ENCODE measurements around the gene SRRM4. TPM values are rescaled to one million over a fixed set of nuclear protein-coding genes. Genes with fewer than 3 reads are reported as not detected.
A peak's percentile ranks its signal among the peaks of the same experiment; 100 is the strongest.

The SRRM4 gene
- total and polyA plus RNA-seq, 2 experiments from 2014 or later: 0.53 to 0.63 TPM

DNA sequence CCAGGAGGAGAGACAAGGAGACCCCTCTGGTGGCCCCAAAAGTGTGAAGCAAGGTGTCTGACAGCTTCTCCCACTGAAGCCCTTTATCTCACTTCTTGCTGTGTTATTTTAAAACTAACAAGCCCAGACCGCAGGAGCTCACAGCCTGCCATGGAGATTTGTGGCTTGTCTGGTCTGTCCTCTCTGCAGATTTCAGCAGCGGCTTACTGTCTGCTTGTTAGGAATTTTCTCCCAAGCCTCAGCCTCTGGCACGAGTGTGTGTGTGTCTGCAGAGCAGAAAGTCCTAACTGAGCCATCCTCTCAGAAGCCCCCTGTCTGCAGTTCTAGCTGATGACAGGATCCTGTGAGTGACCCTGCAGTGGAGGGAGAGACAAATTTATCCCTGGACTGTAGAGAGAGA is 109.5 kb downstream of the SRRM4 start:
- no peaks in the 10 kb centered on the region for H3K27me3 ChIP-seq (ENCODE audit: insufficient read depth)
- H3K27ac Mint-ChIP-seq: no peak overlapping the region
- H4K20me1 ChIP-seq (replicated peaks; ENCODE audit: insufficient read depth): no peaks in the 10 kb centered on the region
- no peak overlapping the region for H3K27ac ChIP-seq (ENCODE audit: low read depth)
- H3K4me1 Mint-ChIP-seq: peaks cover 46% of the 10 kb centered on the region
- H3K4me3 ChIP-seq: no peak overlapping the region
- peaks cover 8% of the 10 kb centered on the region; the same call in 1 of the 2 replicates for H3K9me2 ChIP-seq (ENCODE audit: insufficient read depth)
- H3K27me3 Mint-ChIP-seq (ENCODE audit: insufficient read depth, low read depth, poor library complexity): peaks cover 13% of the 10 kb centered on the region
- H3K79me2 ChIP-seq (replicated peaks; ENCODE audit: insufficient read depth): no peaks in the 10 kb centered on the region
- 0 out of 2 replicates have a peak overlapping the region, but pooled peaks have one; percentile 6 for H3K4me2 ChIP-seq
- H3K9me3 Mint-ChIP-seq: no peaks in the 10 kb centered on the region
- ATAC-seq (no peak), DNase-seq (ENCODE audit: low spot score) (no peak)
- H2AFZ ChIP-seq: 0 out of 2 replicates have a peak overlapping the region, but pooled peaks have one; percentile 26
- peaks cover 31% of the 10 kb centered on the region for H3K4me1 ChIP-seq (ENCODE audit: insufficient read depth)
- H3K36me3 Mint-ChIP-seq (ENCODE audit: low read depth): no peaks in the 10 kb centered on the region; the same call in 2 of the 3 replicates
- no peak overlapping the region for H3K4me3 Mint-ChIP-seq
- 0 out of 2 replicates have a peak, but pooled peaks cover 8% of the 10 kb centered on the region for H3F3A ChIP-seq (replicated peaks; ENCODE audit: low read depth)
- H3K36me3 ChIP-seq (ENCODE audit: insufficient read depth): no peaks in the 10 kb centered on the region
- TF ChIP-seq EZH2phosphoT487 (IDR thresholded peaks at IDR 0.05; ENCODE audit: unreplicated experiment) (no peak), POLR2AphosphoS5 (IDR thresholded peaks at IDR 0.05; ENCODE audit: low read depth) (no peak), CREB1 (CRISPR knock-in tag; IDR thresholded peaks at IDR 0.05; ENCODE audit: low read depth) (no peak)

GRCh38 chr12:119096429-119097202 is 115.3 kb downstream of the SRRM4 start:
- no peaks in the 10 kb centered on the region for H3K79me2 ChIP-seq (replicated peaks; ENCODE audit: insufficient read depth)
- Mint-ChIP-seq H3K27ac (no peak overlapping the region), H3K4me3 (no peak overlapping the region), H3K36me3 (ENCODE audit: low read depth) (peaks cover 13% of the 10 kb centered on the region), H3K9me3 (peaks cover 4% of the 10 kb centered on the region; the same call in 2 of the 3 replicates), H3K27me3 (ENCODE audit: insufficient read depth, low read depth, poor library complexity) (peaks cover 8% of the 10 kb centered on the region), H3K4me1 (peaks cover 17% of the 10 kb centered on the region)
- DNase-seq (ENCODE audit: low spot score) (peak; percentile 91), ATAC-seq (peak; percentile 95)
- H3K4me1 ChIP-seq (ENCODE audit: insufficient read depth): peaks cover 5% of the 10 kb centered on the region; the same call in 1 of the 2 replicates
- H3K27me3 ChIP-seq (ENCODE audit: insufficient read depth): no peaks in the 10 kb centered on the region
- no peak for TF ChIP-seq NANOG (IDR thresholded peaks at IDR 0.05; ENCODE audit: borderline replicate concordance)
- TF ChIP-seq ETS1 (IDR thresholded peaks at IDR 0.05): no peak
- no peak for TF ChIP-seq ZNF462 (CRISPR knock-in tag; IDR thresholded peaks at IDR 0.05)
- no peak for TF ChIP-seq EZH2phosphoT487 (IDR thresholded peaks at IDR 0.05; ENCODE audit: unreplicated experiment)
- no peak overlapping the region for H3K4me2 ChIP-seq
- no peaks in the 10 kb centered on the region for H4K20me1 ChIP-seq (replicated peaks; ENCODE audit: insufficient read depth)
- H3F3A ChIP-seq (replicated peaks; ENCODE audit: low read depth): no peaks in the 10 kb centered on the region
- no peak overlapping the region for H3K4me3 ChIP-seq
- H3K9me2 ChIP-seq (ENCODE audit: insufficient read depth): no peaks in the 10 kb centered on the region
- H2AFZ ChIP-seq: 0 out of 2 replicates have a peak overlapping the region, but pooled peaks have one; percentile 72
- H3K36me3 ChIP-seq (ENCODE audit: insufficient read depth): no peaks in the 10 kb centered on the region
- no peak overlapping the region for H3K27ac ChIP-seq (ENCODE audit: low read depth)
